CD4-positive, alpha-beta T cell treated with Interleukin-2 at 100 ng/mL for 4 hours (primary cell): ENCODE data around the gene CEP95.
"Not testable (repeated sequence)": the region's sequence is repeated elsewhere in the genome, so short reads cannot be mapped to it uniquely, and the experiment has no call there.

Source experiments
- DNase-seq: peaks from one replicate; pipeline ENCODE4 v3.0.0-alpha.2; 2020; ENCODE audit warnings: low spot score

Gene CEP95, protein sequence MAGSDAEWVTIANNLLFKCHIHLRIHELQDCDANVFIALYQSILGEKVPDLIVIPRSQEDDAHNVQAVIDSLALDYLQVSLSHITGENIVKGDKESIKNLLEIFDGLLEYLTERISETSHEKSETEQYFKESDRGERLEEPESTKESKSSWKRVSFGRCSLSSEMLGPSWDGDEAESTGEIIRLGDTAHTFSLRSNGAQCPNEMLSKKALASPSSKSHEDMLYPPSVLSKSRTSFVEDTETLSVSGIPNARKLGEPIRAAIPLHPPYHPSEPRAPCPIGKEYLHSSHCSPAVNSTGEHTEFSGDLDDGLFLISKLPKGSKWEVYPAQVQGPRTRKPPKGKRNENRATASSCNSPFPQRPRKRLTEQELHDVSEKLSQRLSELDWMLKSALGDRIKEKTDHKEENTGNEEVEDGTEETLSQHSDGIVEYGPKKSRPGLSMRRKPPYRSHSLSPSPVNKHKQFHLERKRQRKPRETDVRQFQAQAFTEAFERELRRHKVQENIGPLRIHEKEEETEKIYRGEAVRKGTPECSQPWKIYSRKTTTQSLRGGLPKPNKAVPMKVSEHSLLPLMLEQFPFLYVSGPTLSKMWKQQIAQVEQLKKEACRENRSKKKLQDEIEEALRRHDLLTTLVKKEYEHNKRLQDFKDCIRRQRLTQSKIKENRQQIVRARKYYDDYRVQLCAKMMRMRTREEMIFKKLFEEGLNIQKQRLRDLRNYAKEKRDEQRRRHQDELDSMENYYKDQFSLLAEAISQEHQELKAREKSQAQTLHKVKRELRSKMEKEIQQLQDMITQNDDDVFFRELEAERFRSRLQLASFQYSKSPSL

DNA sequence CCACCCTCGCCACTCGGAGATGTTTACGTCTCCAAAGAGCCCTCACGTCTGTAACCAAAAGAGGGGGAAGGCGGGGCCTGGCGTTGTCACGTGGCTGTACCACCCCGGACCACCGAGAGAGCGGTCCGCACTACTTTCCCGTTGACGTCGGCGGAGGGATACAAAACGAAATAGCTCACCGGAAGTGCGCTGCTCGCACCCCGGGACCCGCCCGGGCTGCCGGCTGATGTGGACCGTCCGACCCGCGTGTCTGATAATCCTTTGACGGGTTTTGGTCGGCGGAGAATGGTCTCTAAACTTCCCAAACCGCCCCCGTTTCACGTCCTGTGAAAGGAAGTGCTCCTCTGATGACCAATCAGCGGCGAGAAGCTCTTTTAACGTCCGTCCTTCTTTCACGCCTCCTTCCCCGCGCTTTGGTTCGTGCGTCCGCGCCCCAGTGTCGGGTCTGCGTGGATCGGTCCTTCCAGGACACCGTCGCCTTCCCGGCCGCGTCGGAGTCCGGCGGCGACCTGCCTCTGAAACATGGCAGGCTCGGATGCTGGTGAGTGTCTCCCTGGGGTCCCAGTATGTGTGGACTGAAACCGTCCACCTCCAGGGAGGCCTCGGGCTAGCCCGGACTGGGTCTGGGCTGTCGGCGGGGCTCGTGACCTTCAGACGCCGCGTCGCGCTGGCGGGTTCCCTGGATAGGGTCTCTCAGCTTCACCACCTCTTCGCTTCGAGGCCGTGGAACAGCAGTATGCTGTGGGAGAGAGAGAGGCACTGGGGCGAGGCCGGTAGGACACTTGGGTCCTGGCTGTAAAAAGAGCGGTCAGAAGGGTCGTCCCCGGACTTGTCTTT is at the start of gene CEP95:
TSS of gene CEP95 (plus strand) at position 402 of the 837 bp plus-strand sequence. CDS start at position 523, 121 bp downstream.
- DNase-seq: peak; percentile 97

DNA sequence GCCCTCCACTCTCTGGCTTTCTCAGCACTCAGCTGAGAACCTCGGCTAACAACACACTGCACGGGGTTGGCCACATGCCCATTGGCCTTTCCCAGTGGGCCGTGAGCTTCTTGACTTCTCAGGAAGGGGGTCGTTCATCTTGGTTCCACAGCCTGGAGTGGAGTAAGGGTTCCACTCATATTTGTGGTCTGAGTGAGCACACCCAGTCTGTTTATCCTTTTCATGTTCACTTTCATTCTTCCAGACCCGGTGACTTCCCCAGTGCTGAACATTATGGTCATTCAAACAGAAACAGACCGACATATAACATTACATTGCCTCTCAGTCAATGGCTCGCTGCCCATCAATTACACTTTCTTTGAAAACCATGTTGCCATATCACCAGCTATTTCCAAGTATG is 49.6 kb upstream of the CEP95 start:
- DNase-seq: no peak

DNA sequence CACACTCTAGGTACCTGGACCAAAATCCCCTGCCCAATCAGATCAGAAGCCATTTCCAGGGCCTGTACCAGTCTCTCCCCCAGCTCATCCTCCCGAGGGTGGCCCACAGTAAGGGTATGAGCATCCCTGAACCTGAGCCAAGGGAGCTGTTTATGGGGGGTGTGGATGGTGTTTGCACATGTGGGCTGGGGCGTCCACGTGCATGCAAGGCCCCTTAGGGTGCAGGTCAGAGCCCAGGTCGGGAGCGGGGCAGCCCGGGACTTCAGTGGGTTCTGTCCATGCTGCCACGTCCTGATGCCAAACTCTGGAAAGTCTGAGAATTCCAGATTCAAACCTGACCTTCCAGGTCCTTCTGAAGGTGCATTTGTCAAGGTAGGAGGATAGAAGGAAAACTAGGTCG is 48.0 kb upstream of the CEP95 start:
- no peak for DNase-seq

DNA sequence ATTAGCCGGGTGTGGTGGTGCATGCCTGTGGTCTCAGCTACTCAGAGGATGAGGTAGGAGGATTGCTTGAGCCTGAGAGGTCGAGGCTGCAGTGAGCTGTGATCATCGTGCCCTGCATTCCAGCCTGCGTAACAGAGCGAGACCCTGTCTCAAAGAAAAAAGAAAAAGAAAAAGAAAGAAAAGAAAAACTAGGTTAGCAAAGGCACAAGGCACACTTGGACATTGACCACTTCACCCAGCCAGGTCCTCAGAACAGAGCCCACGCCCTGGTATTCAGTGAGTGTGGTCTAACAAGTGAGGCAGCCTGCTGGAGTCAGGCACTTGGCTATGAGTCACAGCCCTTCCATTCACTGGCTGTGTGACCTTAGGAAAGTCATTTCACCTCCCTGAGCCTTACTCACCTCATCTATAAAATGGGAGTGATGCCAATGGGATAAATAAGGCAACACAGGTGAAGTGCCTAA is 47.5 kb upstream of the CEP95 start:
- DNase-seq: no peak

DNA sequence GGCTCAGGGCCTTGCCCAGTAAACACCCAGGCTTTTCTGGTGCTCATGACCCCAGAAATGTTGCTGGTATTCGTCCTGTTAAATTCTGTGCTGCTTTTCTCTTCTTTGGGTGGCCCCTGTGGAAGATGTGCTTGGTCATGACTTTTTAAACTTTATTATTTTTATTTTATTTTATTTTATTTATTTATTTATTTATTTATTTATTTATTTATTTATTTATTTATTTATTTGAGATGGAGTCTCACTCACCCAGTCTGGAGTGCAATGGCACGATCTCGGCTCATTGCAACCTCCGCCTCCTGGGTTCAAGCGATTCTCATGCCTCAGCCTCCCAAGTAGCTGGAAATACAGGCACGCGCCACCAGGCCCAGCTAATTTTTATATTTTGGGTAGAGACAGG is 47.0 kb upstream of the CEP95 start:
- not testable (repeated sequence) for DNase-seq

DNA sequence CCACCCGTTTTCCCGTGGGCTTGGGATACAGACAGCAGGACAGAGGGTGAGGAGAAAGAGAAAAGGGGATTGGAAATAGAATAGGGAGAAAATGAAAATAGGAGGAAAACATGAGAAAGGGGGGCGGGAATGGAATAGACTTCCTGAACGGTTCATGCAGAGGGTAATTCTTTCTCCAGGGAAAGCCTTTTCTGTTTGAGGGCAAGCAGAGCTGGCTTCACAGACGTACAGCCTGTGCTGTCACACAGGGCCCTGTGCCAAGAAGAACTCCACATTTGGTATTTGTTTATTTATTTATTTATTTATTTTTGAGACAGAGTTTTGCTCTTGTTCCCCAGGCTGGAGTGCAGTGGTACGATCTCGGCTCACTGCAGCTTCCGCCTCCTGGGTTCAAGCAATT is 45.8 kb upstream of the CEP95 start:
- DNase-seq: no peak

DNA sequence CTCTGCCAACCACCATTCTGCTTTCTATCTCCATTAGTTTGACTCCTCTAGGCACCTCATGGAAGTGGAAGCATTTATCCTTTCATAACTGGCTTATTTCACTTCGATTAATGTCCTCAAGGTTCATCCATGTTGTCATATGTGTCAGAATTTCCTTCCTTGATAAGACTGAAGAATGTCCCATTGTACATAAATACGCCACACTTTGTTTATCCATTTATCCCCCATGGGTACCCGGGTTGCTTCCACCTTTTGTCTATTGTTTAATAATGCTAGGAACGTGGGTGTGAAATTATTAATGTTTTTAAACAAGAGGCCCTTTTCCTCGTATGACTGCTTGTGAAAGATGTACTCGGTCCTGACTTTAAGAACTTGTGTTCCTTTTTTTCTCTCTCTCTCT is 45.0 kb upstream of the CEP95 start:
- DNase-seq: no peak

DNA sequence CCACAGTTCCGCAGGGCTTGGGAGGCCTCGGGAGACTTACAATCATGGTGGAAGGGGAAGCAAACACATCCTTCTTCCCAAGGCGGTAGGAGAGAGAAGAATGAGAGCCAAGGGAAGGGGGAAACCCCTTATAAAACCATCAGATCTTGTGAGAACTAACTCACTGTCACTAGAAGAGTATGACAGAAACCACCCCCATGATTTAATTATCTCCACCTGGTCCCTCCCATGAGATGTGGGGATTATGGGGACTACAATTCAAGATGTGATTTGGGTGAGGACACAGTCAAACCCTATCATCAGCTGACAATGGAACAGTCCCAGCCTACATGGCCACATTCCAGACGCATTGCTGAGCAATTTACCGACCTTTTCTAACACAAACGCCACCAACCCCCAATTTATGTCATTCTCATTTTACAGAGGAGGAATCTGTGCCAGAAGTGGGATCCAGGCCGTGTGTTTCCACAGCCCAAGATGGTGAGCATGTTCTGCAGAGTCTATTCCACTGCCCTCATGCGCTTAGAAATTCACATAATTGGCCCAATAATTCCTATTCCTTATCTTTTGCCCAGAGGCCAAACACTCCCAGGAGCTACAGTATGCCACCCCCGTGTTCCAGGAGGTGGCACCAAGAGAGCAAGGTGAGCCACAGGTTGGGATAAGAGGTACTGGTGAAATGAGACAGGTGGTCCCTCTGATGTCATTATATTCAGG is 40.6 kb upstream of the CEP95 start:
- no peak for DNase-seq

DNA sequence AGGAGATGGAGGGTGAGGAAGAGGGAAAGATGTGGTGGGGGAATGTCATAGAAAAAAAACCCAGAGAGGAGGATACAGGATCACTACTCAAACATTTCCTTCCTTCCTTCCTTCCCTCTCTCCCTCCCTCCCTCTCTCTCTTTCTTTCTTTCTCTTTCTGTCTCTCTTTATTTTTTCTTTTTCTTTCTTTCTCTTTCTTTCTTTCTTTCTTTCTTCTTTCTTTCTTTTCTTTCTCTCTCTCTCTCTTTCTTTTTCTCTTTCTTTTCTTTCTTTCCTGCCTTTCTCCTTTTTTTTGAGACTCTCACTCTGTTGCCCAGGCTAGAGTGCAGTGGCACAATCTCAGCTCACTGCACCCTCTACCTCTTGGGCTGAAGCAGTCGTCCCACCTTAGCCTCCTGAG is 39.9 kb upstream of the CEP95 start:
- not testable (repeated sequence) for DNase-seq

DNA sequence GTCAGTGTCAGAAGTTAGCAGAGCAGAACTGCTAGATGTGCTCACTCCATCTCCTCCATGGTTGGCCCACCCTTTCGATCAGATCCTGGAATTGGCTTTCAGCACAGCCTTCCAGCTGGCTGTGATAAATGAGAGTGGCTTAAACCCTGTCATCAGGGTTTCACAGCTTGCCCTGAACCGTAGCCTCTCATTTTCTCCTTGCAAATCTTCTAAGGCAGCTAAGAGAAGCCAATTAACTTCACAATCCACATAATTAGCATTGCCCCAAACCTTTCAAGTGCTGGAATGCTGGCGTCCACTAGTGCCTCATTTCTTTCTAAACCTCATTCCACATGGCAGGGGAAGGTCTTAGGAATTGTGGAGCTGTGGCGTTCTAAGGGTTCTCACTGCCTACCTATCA is 36.2 kb upstream of the CEP95 start:
- no peak for DNase-seq

DNA sequence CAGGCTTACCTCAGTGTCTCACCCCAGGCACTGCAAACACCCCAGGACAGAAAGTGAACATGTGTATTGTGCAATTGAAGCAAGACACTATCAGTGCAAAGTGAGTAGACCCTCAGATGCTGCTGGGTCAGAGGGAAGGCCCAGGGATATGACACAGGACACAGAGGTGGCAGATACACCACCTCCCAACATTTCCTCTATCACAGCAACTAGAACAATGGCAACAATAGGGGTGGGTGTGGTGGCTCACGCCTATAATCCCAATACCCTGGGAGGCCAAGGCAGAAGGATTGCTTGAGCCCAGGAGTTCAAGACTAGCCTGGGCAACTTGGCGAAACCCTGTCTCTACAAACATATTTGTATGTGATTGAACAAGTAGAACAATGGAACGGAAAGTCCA is 35.3 kb upstream of the CEP95 start:
- DNase-seq: no peak

DNA sequence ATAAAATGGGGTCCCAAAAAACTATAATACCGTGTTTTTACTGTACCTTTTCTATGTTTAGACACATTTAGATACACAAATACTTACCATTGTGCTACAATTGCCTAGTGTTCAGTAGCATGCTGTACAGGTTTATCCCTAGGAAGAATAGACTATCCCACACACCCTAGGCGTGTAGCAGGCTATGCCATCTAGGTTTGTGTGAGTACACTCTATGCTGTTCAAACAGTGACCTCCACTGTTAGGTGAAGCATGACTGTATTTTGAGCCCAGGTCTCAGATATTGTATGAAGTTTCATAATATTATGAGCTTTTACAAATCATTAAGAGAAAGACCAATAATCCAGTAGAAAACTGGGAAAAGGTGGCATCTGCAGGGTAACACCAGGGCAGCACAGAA is 34.2 kb upstream of the CEP95 start:
- DNase-seq: no peak

DNA sequence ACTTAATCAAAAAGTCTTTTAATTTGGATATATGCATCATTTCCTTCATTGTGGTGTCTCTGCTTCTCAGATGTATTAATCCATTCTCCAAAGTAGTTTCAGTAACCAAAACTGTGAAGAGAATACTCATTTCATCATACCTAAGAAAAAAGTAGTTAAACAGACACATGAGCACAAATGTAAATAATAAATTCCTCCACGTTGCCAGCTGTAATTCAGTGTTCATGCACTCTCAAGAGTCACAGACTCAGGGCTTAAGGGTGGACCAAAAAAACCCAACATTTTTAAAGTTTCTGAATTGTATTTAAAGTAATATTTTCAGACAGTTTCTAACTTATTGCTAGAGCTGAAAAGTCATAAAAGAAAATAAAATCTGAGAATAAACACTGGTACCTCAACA is 28.9 kb upstream of the CEP95 start:
- no peak for DNase-seq

DNA sequence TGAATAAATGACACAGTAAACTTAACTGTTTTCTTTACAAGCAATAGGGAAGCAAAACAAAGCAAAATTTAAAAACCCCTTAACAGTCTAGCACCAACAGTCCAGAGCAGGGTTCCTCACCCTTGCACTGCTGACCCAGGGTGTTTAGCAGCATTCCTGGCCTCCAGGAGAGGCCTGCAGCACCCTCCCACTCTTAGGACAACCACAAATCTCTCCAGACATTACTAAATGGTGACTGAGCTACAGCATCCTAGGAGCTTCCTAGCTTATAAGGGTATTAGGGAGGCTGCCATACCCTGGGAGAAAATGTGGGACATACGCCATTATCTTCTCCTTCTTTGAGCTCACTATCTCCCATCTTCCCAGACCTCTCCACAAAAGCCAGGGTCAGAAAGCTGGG is 25.8 kb upstream of the CEP95 start:
- no peak for DNase-seq

DNA sequence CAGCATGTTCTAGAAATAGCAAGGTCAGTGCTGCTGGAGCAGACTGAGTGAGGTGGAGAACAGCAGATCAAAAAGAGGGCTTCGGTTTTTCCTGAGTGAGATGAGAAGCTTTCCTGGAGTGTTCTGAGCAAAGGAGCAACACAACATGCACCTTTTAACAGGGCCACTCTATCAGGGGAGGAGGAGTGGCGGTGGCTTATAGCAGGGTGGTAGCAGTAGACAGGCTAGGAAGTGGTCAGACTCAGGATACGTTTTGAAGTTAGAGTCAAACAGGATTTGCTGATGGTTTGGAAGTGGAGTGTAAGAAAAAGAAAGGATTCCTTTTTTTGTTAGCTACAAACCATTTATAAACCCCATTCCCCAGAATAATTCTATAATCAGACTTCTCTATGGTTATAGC is 22.4 kb upstream of the CEP95 start:
- no peak for DNase-seq

DNA sequence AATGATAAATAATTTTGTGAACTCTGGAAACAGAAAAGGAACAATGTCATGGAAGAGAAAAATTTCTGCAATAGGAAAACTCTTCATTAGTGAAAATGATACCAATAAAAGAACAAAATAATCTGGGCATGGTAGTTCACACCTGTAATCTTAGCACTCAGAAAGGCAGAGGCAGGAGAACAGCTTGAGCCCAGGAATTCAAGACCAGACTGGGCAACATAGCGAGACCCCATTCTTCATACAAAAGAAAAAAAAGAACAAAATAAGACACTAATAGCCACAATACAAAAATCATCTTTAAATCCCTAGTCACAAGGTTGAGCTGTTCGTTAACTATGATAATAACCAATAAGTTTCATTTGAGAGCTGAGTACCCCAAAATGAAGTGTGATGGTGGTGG is 18.5 kb upstream of the CEP95 start:
- no peak for DNase-seq

DNA sequence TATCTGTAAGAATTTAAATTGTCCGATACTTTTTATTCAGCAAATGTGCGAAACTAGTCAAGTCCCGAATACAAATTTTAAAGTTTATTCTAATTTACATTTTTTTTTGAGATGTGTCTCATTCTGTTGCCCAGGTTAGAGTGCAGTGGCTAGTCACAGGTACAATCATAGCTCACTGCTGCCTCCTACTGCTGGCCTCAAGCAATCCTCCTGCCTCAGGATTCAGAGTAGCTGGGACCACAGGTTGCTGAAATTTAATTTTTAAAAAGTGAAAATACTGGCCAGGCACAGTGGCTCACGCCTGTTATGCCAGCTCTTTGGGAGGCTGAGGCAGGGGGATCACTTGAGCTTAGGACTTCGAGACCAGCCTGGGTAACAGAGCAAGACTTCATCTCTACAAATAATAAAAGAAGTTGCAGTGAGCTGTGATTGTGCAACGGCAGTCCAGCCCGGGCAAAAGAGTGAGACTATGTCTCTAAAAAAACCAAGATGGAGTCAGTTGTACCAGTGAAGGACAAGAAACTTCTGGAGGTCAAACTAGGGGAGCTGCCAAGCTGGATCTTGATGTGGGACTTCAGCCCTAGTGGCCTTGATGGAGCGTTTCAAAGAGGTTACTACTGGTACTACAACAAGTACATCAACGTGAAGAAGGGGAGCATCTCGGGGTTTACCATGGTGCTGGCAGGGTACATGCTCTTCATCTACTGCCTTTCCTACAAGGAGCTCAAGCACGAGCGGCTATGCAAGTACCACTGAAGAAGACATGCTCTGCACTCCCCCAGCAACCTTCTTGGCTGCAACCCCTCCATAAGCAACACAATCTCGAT is 15.5 kb upstream of the CEP95 start:
- peak; percentile 60 for DNase-seq

DNA sequence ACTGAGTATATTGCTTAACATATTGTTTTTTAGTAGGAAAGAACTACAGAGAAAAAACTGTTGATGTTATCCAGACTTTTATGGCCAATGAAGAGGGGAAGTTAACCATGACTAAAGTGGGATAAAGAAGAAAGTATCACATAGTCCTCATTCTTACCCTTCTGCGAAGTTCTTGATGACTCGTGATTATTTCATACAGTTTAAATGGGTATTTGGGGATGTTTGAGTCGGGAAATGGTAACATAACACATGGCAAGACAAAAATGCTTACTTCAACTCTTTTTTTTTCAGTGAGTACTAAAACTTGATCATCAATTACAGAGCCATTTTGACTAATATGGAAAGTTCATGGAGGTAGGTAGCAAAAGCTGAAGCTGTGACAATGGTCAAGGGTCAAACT is 14.8 kb upstream of the CEP95 start:
- no peak for DNase-seq

DNA sequence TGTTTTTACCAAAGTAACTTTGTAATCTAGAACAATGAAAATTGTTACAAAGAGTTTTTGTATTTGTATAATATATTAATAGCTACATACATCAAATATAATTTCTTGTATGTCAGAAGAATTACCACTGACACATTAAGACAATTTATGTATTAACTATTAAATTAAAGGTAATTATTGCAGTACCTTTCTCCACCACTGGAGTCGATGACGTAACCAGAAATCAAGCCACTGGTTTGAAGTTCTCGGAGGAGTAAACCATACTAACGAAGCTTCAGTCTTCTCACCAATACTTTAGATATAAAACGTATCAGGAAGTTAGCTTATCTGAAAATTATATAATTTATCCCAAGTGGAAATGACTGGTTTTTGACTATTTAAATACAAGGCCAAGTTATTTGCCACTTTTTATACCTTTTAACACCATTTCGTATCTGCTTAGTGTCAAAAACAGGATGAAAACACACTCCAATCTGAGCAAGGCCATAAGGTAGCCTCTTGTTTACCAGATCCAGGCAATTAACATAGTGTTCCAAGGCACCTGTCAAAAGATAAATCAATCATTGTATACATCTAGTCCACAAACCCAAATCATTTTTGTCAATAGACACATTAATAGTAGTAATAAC is 14.2 kb upstream of the CEP95 start:
- DNase-seq: peak; percentile 77

DNA sequence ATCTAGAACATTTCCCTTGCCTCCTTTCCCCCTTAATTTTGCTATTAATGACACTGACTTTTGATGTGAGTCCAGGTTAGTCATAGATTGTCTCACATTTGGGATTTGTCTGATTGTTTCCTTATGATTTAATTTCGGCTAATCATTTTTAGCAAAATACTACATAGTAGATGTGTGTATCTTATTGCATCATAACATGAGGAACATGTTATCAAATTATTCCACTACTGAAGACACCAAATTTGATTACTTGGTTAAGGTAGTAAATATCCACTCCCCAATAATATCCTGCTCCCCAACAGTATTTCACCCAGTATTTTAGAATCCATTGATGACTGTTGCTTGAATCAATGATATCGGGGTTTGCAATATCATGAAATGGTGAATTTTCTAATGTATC is 12.7 kb upstream of the CEP95 start:
- DNase-seq: no peak
